ENCODE measurements around the gene TMEM181. TPM values are rescaled to one million over a fixed set of nuclear protein-coding genes. Genes with fewer than 3 reads are reported as not detected.
A peak's percentile ranks its signal among the peaks of the same experiment; 100 is the strongest.

The TMEM181 gene
- total and polyA plus RNA-seq, 2 of the 13 experiments (the other 11 are each of a cell fraction or from before 2014, with no cell fraction given): 59.1 to 108 TPM

DNA sequence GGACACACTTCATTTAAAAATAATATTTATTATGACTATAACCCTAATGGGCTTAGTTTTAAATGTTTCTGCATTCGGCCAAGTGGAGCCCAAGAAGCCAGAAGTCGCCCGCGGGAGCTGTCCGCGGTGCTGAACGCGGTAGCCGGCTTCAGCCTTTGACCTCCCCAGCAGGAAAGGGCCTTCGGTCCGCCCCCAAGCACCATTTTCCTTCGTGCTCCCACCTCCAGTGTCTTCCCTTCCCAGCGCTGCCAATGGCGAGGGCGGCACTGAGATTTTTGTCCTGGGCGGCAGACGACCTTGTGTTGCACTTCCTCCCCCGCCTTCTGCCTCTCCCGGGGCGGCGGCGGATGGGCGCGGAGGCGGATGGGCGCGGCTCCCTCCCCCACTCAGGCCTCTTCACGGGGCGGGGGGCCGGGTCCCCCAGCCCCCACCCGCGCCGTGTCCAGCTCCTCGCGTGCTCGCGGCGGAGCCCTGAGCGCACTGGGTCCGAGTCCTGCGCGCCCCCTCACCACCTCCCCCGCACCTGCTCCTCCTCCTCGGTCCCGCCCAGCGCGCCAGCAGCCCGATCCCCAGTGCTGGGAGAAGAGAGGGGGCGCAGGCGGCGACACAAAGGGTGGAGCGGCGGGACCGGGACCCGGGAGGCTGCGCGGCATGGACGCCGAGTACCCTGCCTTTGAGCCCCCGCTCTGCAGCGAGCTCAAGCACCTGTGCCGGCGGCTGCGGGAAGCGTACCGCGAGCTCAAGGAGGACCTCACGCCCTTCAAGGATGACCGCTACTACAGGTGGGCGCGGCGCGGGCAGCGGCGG lies 23.6 kb upstream of the TMEM181 start (continued):
- TF ChIP-seq, protein P1, sequence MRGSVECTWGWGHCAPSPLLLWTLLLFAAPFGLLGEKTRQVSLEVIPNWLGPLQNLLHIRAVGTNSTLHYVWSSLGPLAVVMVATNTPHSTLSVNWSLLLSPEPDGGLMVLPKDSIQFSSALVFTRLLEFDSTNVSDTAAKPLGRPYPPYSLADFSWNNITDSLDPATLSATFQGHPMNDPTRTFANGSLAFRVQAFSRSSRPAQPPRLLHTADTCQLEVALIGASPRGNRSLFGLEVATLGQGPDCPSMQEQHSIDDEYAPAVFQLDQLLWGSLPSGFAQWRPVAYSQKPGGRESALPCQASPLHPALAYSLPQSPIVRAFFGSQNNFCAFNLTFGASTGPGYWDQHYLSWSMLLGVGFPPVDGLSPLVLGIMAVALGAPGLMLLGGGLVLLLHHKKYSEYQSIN (CRISPR knock-in tag; IDR thresholded peaks at IDR 0.05; ENCODE audit: borderline replicate concordance): peak; percentile 95
- TF ChIP-seq ETV6 (CRISPR knock-in tag; conservative IDR thresholded peaks at IDR 0.05): peak; percentile 99
- no peak for TF ChIP-seq RBAK (CRISPR knock-in tag; IDR thresholded peaks at IDR 0.05)
- no peak for TF ChIP-seq PCBP1 (IDR thresholded peaks at IDR 0.05; ENCODE audit: borderline replicate concordance, low read depth, low read length)
- TF ChIP-seq KLF9 (CRISPR knock-in tag; IDR thresholded peaks at IDR 0.05; ENCODE audit: low read depth): peak; percentile 99
- TF ChIP-seq SNAPC5 (CRISPR knock-in tag; IDR thresholded peaks at IDR 0.05; ENCODE audit: borderline replicate concordance): peak; percentile 95
- peak; percentile 98 for TF ChIP-seq KDM2A (CRISPR knock-in tag; IDR thresholded peaks at IDR 0.05; ENCODE audit: borderline replicate concordance, low read depth)
- TF ChIP-seq ISX (CRISPR knock-in tag; conservative IDR thresholded peaks at IDR 0.05): peak; percentile 98
- peak; percentile 67; the same call in 1 of the 2 replicates for TF ChIP-seq ZNF660 (CRISPR knock-in tag; IDR thresholded peaks at IDR 0.05; ENCODE audit: borderline replicate concordance, low read depth)
- TF ChIP-seq, protein P2, sequence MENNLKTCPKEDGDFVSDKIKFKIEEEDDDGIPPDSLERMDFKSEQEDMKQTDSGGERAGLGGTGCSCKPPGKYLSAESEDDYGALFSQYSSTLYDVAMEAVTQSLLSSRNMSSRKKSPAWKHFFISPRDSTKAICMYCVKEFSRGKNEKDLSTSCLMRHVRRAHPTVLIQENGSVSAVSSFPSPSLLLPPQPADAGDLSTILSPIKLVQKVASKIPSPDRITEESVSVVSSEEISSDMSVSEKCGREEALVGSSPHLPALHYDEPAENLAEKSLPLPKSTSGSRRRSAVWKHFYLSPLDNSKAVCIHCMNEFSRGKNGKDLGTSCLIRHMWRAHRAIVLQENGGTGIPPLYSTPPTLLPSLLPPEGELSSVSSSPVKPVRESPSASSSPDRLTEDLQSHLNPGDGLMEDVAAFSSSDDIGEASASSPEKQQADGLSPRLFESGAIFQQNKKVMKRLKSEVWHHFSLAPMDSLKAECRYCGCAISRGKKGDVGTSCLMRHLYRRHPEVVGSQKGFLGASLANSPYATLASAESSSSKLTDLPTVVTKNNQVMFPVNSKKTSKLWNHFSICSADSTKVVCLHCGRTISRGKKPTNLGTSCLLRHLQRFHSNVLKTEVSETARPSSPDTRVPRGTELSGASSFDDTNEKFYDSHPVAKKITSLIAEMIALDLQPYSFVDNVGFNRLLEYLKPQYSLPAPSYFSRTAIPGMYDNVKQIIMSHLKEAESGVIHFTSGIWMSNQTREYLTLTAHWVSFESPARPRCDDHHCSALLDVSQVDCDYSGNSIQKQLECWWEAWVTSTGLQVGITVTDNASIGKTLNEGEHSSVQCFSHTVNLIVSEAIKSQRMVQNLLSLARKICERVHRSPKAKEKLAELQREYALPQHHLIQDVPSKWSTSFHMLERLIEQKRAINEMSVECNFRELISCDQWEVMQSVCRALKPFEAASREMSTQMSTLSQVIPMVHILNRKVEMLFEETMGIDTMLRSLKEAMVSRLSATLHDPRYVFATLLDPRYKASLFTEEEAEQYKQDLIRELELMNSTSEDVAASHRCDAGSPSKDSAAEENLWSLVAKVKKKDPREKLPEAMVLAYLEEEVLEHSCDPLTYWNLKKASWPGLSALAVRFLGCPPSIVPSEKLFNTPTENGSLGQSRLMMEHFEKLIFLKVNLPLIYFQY (CRISPR knock-in tag; IDR thresholded peaks at IDR 0.05; ENCODE audit: borderline replicate concordance): peak; percentile 97
- TF ChIP-seq FOXJ3 (CRISPR knock-in tag; IDR thresholded peaks at IDR 0.05; ENCODE audit: borderline replicate concordance): peak; percentile 75; the same call in 1 of the 2 replicates
- peak; percentile 96 for TF ChIP-seq MTF1 (CRISPR knock-in tag; IDR thresholded peaks at IDR 0.05)
- TF ChIP-seq NFIC (IDR thresholded peaks at IDR 0.05; ENCODE audit: low read length): no peak
- peak; percentile 38 for TF ChIP-seq HNRNPLL (IDR thresholded peaks at IDR 0.05; ENCODE audit: low read depth, low read length, poor library complexity, severe bottlenecking)
- TF ChIP-seq CCDC6 (CRISPR knock-in tag; IDR thresholded peaks at IDR 0.05): peak; percentile 75
- no peak for TF ChIP-seq RFX1 (IDR thresholded peaks at IDR 0.05)
- peak; percentile 100 for TF ChIP-seq EHMT2 (IDR thresholded peaks at IDR 0.05; ENCODE audit: borderline replicate concordance, low read depth, low read length)
- peak; percentile 99 for TF ChIP-seq ZNF256 (CRISPR knock-in tag; conservative IDR thresholded peaks at IDR 0.05)
- TF ChIP-seq, protein P3, sequence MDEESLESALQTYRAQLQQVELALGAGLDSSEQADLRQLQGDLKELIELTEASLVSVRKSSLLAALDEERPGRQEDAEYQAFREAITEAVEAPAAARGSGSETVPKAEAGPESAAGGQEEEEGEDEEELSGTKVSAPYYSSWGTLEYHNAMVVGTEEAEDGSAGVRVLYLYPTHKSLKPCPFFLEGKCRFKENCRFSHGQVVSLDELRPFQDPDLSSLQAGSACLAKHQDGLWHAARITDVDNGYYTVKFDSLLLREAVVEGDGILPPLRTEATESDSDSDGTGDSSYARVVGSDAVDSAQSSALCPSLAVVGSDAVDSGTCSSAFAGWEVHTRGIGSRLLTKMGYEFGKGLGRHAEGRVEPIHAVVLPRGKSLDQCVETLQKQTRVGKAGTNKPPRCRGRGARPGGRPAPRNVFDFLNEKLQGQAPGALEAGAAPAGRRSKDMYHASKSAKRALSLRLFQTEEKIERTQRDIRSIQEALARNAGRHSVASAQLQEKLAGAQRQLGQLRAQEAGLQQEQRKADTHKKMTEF (CRISPR knock-in tag; IDR thresholded peaks at IDR 0.05): peak; percentile 98
- TF ChIP-seq NFKB2 (CRISPR knock-in tag; IDR thresholded peaks at IDR 0.05; ENCODE audit: borderline replicate concordance): peak; percentile 99
- peak; percentile 100 for TF ChIP-seq WIZ (CRISPR knock-in tag; IDR thresholded peaks at IDR 0.05)
- peak; percentile 80 for TF ChIP-seq ZMYM4 (CRISPR knock-in tag; IDR thresholded peaks at IDR 0.05)
- TF ChIP-seq YY1 (IDR thresholded peaks at IDR 0.05; ENCODE audit: insufficient read depth, insufficient replicate concordance, low read depth, low read length): peak; percentile 79
- TF ChIP-seq ZNF383 (CRISPR knock-in tag; IDR thresholded peaks at IDR 0.05; ENCODE audit: borderline replicate concordance): no peak; the same call in 1 of the 2 replicates

Measured in HepG2 (cell line).